H9 (cell line): ENCODE results near the gene TRHDE. TPM values are rescaled to one million over a fixed set of nuclear protein-coding genes. Genes with fewer than 3 reads are reported as not detected.

ENCODE experiments used
- DNase-seq: peaks from one replicate; pipeline ENCODE4 v3.0.0-alpha.2; 2017
- H2AFZ ChIP-seq: one replicate; pipeline ENCODE4 v1.6.1; 2013; ENCODE audit warnings: mild to moderate bottlenecking, low read length, control low read depth, moderate library complexity
- H2AK5ac ChIP-seq: 2 replicates; pipeline ENCODE4 v1.6.1; 2013; ENCODE audit warnings: low read length, control low read depth, mixed read lengths; ENCODE audit not compliant: insufficient read length
- H2BK120ac ChIP-seq: one replicate; pipeline ENCODE4 v1.6.1; 2013; ENCODE audit warnings: low read depth, mild to moderate bottlenecking, low read length, control low read depth, inconsistent platforms; ENCODE audit not compliant: poor library complexity, severe bottlenecking
- H2BK12ac ChIP-seq: 2 replicates; pipeline ENCODE4 v1.6.1; 2013; ENCODE audit warnings: low read length, control low read depth, mixed read lengths, low read depth; ENCODE audit not compliant: insufficient read length
- H2BK15ac ChIP-seq: 2 replicates; pipeline ENCODE4 v1.6.1; 2013; ENCODE audit warnings: low read depth, low read length, control low read depth
- H2BK20ac ChIP-seq: one replicate; pipeline ENCODE4 v1.6.1; 2013; ENCODE audit warnings: low read depth, mild to moderate bottlenecking, low read length, control low read depth, inconsistent platforms; ENCODE audit not compliant: poor library complexity, severe bottlenecking
- H2BK5ac ChIP-seq: 2 replicates; pipeline ENCODE4 v1.6.1; 2013; ENCODE audit warnings: low read length, control low read depth, mixed read lengths; ENCODE audit not compliant: insufficient read length
- H3K14ac ChIP-seq: 2 replicates; pipeline ENCODE4 v1.6.1; 2013; ENCODE audit warnings: low read length, control low read depth; ENCODE audit not compliant: insufficient read depth
- H3K18ac ChIP-seq: 2 replicates; pipeline ENCODE4 v1.6.1; 2013; ENCODE audit warnings: low read depth, mild to moderate bottlenecking, mixed read lengths, low read length, control low read depth; ENCODE audit not compliant: insufficient read length
- H3K23ac ChIP-seq: 2 replicates; pipeline ENCODE4 v1.6.1; 2013; ENCODE audit warnings: low read length, control low read depth, mixed read lengths, low read depth; ENCODE audit not compliant: insufficient read length
- H3K23me2 ChIP-seq: 2 replicates; pipeline ENCODE4 v1.6.1; 2013; ENCODE audit warnings: low read depth, mild to moderate bottlenecking, mixed read lengths, low read length, control low read depth; ENCODE audit not compliant: insufficient read length, poor library complexity, severe bottlenecking
- H3K27ac ChIP-seq: 2 replicates; pipeline ENCODE4 v1.5.1; 2013; ENCODE audit warnings: low read length, control low read depth, mixed read lengths, low read depth; ENCODE audit not compliant: insufficient read length
- H3K27me3 ChIP-seq: 2 replicates; pipeline ENCODE4 v1.6.1; 2013; ENCODE audit warnings: low read length, control low read depth, inconsistent platforms; ENCODE audit not compliant: insufficient read depth
- H3K4ac ChIP-seq: 2 replicates; pipeline ENCODE4 v1.6.1; 2013; ENCODE audit warnings: low read depth, mild to moderate bottlenecking, control low read depth, inconsistent platforms, low read length, moderate library complexity
- H3K4me1 ChIP-seq: 2 replicates; pipeline ENCODE4 v1.6.1; 2013; ENCODE audit warnings: low read length, control low read depth, inconsistent platforms; ENCODE audit not compliant: insufficient read depth
- H3K4me2 ChIP-seq: 2 replicates; pipeline ENCODE4 v1.6.1; 2013; ENCODE audit warnings: low read length, control low read depth, mixed read lengths; ENCODE audit not compliant: insufficient read length, insufficient read depth
- H3K56ac ChIP-seq: 2 replicates; pipeline ENCODE4 v1.6.1; 2013; ENCODE audit warnings: low read depth, mild to moderate bottlenecking, mixed read lengths, low read length, control low read depth; ENCODE audit not compliant: insufficient read length
- H3K79me1 ChIP-seq: 2 replicates; pipeline ENCODE4 v1.6.1; 2013; ENCODE audit warnings: low read depth, mild to moderate bottlenecking, moderate library complexity, low read length, control low read depth, inconsistent platforms; ENCODE audit not compliant: insufficient read depth, poor library complexity, severe bottlenecking
- H3K79me2 ChIP-seq: 2 replicates; pipeline ENCODE4 v1.6.1; 2013; ENCODE audit warnings: low read length, control low read depth, inconsistent platforms; ENCODE audit not compliant: insufficient read depth
- H3K9ac ChIP-seq: 2 replicates; pipeline ENCODE4 v1.6.1; 2013; ENCODE audit warnings: low read length, control low read depth, mixed read lengths; ENCODE audit not compliant: insufficient read length; ENCODE audit errors: extremely low read depth
- H3K9me3 ChIP-seq: one replicate; pipeline ENCODE4 v1.6.1; 2013; ENCODE audit warnings: low read depth, low read length, inconsistent platforms; ENCODE audit not compliant: control insufficient read depth
- H3T11ph ChIP-seq: one replicate; pipeline ENCODE4 v1.6.1; 2013; ENCODE audit warnings: mild to moderate bottlenecking, low read length, control low read depth, inconsistent platforms
- H4K20me1 ChIP-seq: one replicate; pipeline ENCODE4 v1.6.1; 2013; ENCODE audit not compliant: control insufficient read depth, insufficient read length, insufficient read depth
- H4K5ac ChIP-seq: 2 replicates; pipeline ENCODE4 v1.6.1; 2013; ENCODE audit warnings: low read depth, mild to moderate bottlenecking, mixed read lengths, low read length, control low read depth; ENCODE audit not compliant: insufficient read length
- H4K8ac ChIP-seq: replicated peaks from 2 replicates; pipeline ENCODE4 v1.6.1; 2013; ENCODE audit warnings: low read length, control low read depth, mixed read lengths, low read depth; ENCODE audit not compliant: insufficient read length
- H4K91ac ChIP-seq: 2 replicates; pipeline ENCODE4 v1.6.1; 2013; ENCODE audit warnings: low read depth, mild to moderate bottlenecking, moderate library complexity, mixed read lengths, low read length, control low read depth; ENCODE audit not compliant: insufficient read length
- H3K27ac Mint-ChIP-seq, 3 experiments: 2 replicates in 2 of 3; 3 replicates in 1 of 3; pipeline ENCODE4 v1.8.0; 2020 to 2021; ENCODE audit warnings: mixed read lengths in 3 of 3, mild to moderate bottlenecking in 1 of 3, moderate library complexity in 1 of 3
- H3K27me3 Mint-ChIP-seq: 2 replicates; pipeline ENCODE4 v1.8.0; 2021; ENCODE audit warnings: low read depth, mild to moderate bottlenecking, moderate library complexity, mixed read lengths
- H3K36me3 Mint-ChIP-seq, 3 experiments: 2 replicates in 2 of 3; 3 replicates in 1 of 3; pipeline ENCODE4 v1.8.0; 2020 to 2021; ENCODE audit warnings: low read depth in 3 of 3, mixed read lengths in 3 of 3; ENCODE audit not compliant: insufficient read depth in 1 of 3
- H3K4me1 Mint-ChIP-seq, 2 experiments: 2 replicates each; pipeline ENCODE4 v1.8.0; 2020; ENCODE audit warnings: mixed read lengths in 2 of 2
- H3K4me3 Mint-ChIP-seq, 2 experiments: 2 replicates in 1 of 2; 3 replicates in 1 of 2; pipeline ENCODE4 v1.8.0; 2020 to 2021; ENCODE audit warnings: mild to moderate bottlenecking in 2 of 2, mixed read lengths in 2 of 2, moderate library complexity in 1 of 2
- H3K9me3 Mint-ChIP-seq, 2 experiments: 2 replicates in 1 of 2; 3 replicates in 1 of 2; pipeline ENCODE4 v1.8.0; 2020; ENCODE audit warnings: mild to moderate bottlenecking in 2 of 2, mixed read lengths in 2 of 2, moderate library complexity in 1 of 2
- CTCF ChIP-seq: fragments of 200-600 bp; sonication (generic); conservative IDR thresholded peaks from 3 replicates; pipeline ENCODE4 v1.8.0; 2021; ENCODE audit warnings: antibody characterized with exemption, mild to moderate bottlenecking
- WGBS: extraction: QIAGEN DNeasy Blood & Tissue Kit; methylation state at CpG from one replicate; pipeline ENCODE4 v1.1.7; 2013; ENCODE audit warnings: missing lambda C conversion rate, low lambda C conversion rate, mixed read lengths; ENCODE audit not compliant: insufficient read length; ENCODE audit errors: extremely low coverage; 5-methylcytosine and 5-hydroxymethylcytosine counted together
- total RNA-seq: library from RNA; stranded (reverse); gene quantifications from 2 replicates; pipeline ENCODE4 v1.2.1, GENCODE V29; 2021

Gene TRHDE
- total RNA-seq, 1 experiment from 2014 or later = 1.0 TPM

GRCh38 chr12:72605975-72606374 is 333.8 kb downstream of the TRHDE start:
- H3K18ac ChIP-seq = no peak overlapping the region
- no peak overlapping the region for H3K4ac ChIP-seq
- no peak overlapping the region for H3K23ac ChIP-seq
- H4K8ac ChIP-seq = no peak overlapping the region
- WGBS = no CpG with 5 or more reads among the region's 2 CpGs
- H3K9ac ChIP-seq = no peak overlapping the region
- no peak overlapping the region for H2BK12ac ChIP-seq
- no peak overlapping the region for H3K4me2 ChIP-seq
- no peak overlapping the region for H3K4me3 Mint-ChIP-seq
- no peak overlapping the region for H4K91ac ChIP-seq
- peaks cover 7 to 13% of the 10 kb centered on the region in 2 experiments; a peak in 3 of 5 replicates for H3K9me3 Mint-ChIP-seq
- no peak overlapping the region for H2AFZ ChIP-seq
- no peak overlapping the region for H2BK120ac ChIP-seq
- no peak overlapping the region for H2AK5ac ChIP-seq
- H3K4me1 Mint-ChIP-seq = peaks cover 21 to 23% of the 10 kb centered on the region in 2 experiments
- no peaks in the 10 kb centered on the region for H3K27me3 ChIP-seq
- no peaks in the 10 kb centered on the region for H4K20me1 ChIP-seq
- no peak for TF ChIP-seq CTCF
- no peaks in the 10 kb centered on the region for H3K23me2 ChIP-seq
- H3K27me3 Mint-ChIP-seq = no peaks in the 10 kb centered on the region
- H2BK5ac ChIP-seq = no peak overlapping the region
- H2BK20ac ChIP-seq = no peak overlapping the region
- no peak overlapping the region for H4K5ac ChIP-seq
- H3K79me1 ChIP-seq = no peaks in the 10 kb centered on the region
- no peak overlapping the region for H2BK15ac ChIP-seq
- no peak overlapping the region for H3K56ac ChIP-seq
- H3T11ph ChIP-seq = no peak overlapping the region
- H3K9me3 ChIP-seq = peaks cover 6% of the 10 kb centered on the region
- no peaks in the 10 kb centered on the region for H3K79me2 ChIP-seq
- DNase-seq = no peak
- H3K27ac ChIP-seq = no peak overlapping the region
- peaks cover 14 to 23% (median 17%) of the 10 kb centered on the region in 3 experiments for H3K36me3 Mint-ChIP-seq
- H3K14ac ChIP-seq = no peak overlapping the region
- H3K27ac Mint-ChIP-seq = no peak overlapping the region; a peak in 1 of 7 replicates
- H3K4me1 ChIP-seq = peaks cover 7% of the 10 kb centered on the region; the same call in 1 of the 2 replicates
